GM19043 (cell line): ENCODE measurements around the gene CCDC9B.

Experiments
- ATAC-seq: cut with Tn5 transposase; IDR thresholded peaks from one replicate; pipeline ENCODE4 v1.9.1; 2021; ENCODE audit warnings: low read depth; ENCODE audit not compliant: unreplicated experiment

Gene CCDC9B

DNA sequence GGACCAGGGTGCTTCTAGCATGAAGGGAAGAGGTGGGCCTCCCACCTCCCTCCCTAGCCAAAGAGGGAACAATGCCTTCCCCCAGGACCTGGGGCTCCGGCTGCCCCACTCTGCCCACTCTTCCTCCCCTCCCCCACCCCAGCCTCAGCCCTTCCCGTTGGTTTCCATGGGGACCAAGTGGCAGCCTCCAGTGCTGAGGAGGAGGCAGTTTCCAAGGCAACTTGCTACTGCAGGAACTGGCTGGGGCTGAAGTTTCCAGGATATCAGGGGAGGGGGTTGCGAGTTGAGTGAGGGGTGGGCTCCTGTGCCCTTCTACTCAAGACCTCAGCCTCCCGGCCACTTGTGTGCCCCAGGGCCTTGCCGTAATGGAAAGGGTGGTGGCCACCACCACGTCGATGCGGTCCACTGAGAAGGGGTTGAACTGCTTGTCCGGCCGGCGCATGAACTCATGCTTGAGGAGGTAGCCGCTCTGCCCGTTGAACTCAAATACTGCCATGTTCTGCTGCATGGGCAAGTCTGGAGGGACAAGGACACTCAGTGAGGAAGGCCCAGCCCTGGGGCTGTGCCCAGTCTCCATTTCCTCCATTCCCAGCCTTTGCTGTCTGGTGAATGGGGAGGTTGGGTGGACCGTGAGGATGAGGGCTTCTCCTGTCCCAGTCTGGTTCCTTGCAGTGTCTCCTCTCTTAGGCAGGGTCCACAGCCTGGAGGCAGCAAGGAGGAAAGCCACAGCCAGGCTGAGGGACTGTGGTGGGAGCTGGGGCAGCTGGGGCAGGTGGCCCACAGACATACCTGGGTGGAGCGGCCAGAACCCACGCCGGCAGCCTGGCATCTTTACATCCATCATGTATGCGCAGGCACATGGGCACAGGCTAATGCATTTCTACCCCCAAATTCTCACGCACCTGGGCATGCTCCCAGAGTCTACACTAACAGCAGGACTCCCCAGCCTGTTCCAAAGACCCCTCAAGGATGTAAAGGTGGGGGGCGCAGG, 46.5 kb downstream of the CCDC9B start:
- ATAC-seq, result no peak

DNA sequence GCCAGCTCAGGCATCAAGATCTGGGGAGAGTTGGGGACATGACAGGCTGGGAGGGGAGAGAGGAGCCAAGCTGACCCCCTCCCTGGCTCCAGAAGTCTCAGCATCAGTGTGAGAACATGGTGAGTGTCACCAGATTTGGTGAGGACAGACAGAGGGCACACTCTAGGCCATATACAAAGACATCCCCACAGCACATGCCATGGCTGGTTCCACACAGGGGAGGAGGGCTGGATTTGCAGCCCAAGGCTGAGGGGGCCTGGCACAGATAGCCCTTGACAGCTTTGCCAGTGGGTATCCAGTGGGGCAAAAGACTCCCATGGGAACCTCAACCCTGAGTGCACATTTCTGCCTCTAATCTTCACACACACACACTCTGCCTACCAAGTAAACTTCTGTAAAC, 47.7 kb downstream of the CCDC9B start:
- no peak for ATAC-seq

DNA sequence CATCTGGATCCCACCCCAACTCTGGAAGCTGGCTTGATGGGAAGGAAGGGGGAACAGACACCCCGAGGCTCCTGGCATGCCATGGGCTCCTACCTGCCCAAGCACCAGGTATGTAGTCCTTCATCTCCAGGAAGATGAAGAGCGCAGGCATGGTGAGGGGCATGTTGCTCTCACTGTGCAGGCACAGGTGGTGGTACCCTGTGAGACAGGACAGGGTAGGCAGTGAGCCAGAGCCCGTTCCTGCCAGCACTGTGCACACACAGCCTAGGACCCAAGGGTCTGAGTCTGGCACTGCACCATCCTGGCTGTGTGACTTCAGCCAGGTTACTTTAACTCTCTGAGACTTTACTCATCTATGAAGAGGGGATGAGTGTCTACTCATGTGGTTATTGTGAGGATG, 48.5 kb downstream of the CCDC9B start:
- ATAC-seq, result no peak

DNA sequence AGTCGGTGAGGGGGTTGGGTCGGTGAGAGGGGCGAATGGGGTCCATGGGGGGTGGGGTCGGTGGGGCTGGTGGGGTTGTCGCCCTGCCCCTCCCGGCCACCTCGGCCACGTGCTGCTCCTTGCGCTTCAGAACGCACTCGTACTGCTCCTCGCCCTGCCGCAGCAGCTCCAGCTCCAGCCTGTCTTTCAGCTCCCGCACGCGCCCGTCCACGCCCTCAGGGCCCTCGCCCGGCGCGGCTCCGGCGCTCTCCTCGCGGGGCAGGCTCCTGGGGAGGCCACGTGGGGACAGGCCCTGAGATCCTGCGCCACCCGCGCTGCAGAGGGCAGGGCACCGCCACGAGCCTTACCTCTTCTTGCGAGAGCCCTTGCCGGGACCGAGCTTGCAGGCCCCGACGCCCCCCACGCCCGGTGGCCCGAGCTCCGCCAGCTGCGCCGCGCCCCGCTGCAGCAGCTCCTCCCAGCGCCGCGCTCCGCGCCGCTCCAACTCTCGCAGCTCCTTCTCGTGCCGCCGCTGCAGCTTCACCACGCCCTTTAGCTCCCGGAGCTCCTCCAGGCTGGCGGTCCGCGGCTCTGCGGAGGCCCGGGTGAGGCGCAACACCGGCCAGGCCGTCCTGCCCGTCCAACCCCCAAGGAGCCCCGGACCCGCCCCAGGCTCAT, 49.7 kb downstream of the CCDC9B start:
- ATAC-seq, result no peak

DNA sequence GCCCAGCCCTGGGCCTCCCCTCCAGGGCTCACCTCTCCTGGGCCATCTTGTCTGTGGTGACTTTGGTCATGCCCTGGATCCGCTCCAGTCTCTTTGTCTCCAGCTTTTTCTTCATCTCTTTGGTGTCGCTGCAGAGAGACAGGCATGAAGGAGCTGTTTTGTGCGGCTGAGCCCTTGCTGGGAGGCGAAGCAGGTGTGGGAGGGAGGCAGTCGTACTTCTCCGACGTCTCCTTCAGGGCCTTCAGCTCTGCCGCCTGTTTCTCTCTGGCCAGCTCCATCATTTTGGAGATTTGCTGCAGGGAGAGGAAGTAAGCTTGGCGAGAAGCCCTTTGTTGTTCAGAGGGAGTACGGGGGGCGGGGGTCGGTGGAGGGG, 50.2 kb downstream of the CCDC9B start:
- ATAC-seq, result no peak

DNA sequence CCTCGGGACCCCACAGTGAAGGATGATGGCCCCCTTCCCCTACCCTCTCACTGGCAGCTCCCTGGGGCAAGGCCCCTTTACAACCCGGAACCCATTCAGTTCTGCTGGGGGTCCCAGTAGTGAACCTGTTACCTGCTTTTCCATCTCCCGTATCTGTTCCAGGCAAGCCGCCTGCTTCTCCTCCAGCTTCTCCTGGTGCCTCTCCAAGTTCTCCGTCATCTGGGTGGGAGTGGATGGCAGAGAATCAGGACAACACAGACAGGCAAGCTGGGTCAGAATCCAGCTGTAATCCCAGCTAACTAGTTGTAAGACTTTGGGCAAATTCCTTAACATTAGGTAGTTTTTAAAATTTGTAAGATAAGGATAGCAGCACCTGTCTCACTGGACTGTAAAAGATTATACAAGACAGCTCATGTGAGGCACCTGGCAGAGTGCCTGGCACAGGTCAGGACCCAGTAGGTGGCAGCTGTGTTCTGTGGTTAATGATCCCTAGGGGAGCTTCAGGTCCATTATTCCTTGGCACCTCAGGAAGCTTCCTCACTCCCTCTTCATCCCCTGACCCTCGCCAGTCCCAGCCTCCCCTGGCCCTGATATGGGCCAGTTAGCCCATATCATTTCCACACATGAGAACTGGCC, 51.5 kb downstream of the CCDC9B start:
- ATAC-seq, result no peak

DNA sequence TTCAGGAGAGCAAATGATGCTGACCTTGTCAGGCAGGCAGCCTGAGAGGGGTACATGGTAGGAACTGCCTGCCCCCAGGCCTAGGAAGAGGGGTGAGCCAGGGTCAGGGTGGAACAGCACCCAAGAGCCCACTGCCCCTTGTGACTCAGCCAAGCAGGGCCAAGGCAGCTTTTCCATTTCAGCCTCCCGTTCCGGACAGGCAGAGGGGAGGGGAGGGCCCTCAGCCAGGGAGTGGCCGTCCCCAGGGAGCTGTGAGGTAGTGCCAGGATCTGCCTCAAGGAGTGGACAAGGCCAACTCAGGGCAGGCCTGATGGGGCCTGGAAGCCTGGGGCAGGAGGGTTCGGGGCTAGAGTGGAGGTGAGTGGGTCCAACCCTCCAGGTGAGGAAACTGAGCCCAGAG, 52.8 kb downstream of the CCDC9B start:
- no peak for ATAC-seq

DNA sequence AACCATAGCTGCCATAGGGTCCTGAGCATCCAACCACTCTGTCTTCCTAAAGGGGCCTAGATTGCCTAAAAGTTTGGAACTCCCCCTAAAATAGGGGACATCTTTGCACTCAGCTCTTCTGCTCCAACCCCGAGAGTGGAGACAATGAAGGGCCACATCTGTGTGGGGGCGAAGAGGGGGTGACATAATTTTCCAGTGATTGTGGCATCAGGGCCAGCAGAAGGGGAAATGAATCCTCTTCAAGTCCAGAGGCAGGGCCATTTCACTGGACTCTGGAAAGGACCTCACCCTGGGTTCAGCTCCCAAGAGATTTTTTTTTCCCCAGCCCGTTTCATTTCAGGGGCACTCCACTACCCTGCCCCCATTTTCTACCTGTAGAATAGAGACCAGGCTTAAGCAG, 53.2 kb downstream of the CCDC9B start:
- no peak for ATAC-seq

DNA sequence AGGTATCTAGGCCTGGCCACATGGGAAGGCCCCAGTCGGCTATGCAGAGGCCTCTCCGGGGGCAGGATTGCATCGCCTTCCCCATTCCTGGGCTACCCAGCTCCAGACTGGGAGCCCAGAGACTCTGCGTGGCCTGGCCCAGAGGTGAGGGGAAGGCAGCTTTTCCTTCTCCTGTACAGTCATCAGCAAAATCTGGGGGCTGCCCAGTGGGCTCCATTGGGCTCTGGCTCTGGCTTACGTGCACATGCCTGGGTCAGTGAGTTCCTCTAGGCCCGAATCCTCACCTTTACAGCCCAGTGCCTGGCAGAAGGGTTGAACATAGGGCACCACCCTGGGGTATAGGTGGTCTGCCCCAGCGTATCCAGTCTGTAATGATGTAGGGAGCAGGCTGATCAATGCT, 53.9 kb downstream of the CCDC9B start:
- ATAC-seq, result no peak

DNA sequence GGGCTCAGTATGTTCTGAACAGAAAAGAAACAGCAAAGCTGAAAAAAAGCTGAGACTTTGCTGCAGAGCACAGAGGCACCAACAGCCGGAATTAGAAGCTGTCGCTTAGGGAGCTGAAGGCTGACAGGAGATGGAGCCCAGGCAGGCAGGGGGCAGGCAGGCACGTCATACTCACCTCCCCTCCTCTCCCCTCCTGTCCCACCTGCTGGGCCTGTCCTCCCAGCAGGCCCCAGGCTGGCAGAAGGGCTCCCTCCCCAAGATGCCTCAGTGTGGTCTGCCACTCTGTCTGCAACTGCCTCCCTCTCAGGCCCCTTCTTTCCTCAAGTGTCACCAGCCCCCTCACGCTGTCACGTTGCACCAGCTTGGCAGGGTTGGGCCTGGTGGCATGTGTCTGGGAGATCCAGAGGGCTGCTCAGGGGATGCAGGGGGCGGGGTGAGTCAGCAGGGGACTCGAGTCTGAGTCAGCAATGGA, 54.6 kb downstream of the CCDC9B start:
- ATAC-seq, result no peak

DNA sequence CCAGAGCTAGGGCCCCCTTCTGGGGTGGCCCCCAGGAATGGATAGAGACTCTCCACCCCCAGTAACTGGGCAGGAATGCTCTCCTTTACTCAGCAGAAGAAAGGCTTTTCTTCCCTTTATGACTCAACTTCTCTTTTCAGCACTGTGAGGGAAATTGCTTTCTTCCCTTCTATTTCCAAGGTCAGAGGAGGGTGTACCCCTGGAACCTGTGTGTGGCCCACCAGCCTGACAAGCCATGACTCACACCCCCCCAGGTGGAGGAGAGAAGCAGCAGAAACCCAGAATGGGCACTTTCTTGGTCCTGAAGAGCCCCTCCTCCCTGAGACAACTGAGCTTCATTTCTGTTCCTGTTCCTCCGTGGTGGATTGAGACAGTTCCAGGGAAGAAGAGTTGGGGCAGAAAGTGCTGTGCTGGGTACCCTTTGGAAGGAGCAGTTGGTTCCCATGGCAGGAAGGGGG, 55.2 kb downstream of the CCDC9B start:
- no peak for ATAC-seq

DNA sequence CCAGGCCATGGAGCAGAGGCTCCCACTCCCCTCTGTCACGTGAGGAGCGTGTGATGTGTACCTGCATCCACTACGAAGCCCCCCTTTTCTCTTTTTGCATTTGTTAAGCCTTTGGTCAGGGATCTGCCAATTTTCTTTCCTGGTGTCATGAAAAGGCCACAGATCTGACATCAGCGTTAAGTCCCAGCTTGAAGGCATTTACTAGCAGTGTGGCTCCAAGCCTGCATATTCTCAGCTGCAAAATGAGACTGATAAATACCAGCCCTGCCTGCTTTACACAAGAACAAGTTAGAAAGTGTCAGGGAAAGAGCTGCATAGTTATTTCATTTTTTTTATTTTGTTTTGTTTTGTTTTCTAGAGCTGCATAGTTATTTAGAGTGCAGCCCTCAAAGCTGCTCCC, 55.6 kb downstream of the CCDC9B start:
- ATAC-seq, result no peak

DNA sequence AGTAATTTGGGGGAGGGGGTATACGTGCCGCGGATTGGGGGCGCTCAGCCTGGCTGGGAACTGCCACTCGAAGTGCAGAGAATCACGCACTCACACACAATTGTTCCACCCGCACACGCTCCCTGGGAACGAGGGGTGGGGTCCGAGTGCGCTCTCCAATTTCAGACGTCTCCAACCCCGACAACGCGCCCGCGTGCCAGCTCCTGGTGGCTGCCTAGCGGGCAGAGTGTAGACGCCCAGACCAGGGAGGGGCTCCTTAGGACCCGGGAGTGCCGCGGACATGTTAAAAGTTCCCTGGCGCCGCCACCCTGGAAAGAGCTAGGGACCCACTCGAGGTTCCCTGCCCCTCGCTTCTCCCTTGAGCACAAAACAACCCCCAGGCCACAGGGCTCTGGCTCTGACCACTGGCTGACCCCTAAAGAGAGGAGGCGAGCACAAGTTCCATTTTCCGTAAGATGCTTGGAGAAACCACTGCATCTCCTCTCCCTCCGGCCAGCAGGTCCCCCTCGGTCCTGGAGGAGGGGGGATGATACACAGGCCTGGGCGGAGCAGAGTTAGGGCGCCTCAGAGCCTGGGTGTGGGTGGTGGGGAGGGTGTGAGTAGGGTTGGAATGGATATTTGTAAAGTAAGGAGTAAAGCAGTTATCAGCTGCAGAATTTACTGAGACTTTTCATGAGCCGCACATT, 57.0 kb downstream of the CCDC9B start:
- ATAC-seq, result no peak

DNA sequence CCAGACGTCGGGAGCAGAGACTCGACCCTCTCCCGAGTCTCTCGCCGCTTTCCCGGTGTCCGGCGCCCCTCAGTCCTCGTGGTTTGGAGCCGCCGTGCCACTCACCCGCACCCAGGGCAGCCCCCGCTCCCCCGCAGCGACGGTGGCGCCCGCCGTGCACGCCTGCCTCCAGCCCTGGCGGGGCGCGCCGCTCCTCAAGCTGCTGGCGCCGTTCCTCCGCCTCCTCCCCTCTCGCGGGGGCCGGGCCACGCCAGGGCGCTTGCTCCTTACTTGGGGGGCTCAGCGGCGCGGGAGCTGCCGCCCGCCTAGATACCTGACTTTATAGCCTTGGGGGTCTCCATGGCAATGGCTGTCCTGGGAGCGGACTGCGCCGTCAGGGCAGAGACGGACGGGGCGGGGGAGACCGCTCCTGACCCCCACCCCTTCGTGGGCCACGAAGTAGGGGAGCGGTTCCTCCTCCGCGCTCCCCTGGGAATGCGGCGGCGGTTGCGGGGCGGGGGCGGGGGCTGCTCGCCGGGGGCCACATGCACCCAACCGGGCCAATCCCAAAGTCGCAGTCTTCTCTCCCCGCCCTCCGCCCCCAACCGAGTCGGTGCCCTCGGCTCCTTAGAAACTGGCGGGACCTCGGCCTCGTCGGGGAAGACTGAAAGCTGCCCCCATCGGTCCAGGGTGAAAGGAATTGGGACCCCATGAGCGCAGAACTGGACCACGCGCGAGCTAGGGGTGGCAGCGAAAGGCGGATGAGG, 57.7 kb downstream of the CCDC9B start, which contains the start of gene ANKRD63:
ANKRD63 (minus strand) TSS at position 196 of the 746 bp plus-strand sequence. CDS start 478 bp downstream, outside the sequence.
- ATAC-seq, result no peak

DNA sequence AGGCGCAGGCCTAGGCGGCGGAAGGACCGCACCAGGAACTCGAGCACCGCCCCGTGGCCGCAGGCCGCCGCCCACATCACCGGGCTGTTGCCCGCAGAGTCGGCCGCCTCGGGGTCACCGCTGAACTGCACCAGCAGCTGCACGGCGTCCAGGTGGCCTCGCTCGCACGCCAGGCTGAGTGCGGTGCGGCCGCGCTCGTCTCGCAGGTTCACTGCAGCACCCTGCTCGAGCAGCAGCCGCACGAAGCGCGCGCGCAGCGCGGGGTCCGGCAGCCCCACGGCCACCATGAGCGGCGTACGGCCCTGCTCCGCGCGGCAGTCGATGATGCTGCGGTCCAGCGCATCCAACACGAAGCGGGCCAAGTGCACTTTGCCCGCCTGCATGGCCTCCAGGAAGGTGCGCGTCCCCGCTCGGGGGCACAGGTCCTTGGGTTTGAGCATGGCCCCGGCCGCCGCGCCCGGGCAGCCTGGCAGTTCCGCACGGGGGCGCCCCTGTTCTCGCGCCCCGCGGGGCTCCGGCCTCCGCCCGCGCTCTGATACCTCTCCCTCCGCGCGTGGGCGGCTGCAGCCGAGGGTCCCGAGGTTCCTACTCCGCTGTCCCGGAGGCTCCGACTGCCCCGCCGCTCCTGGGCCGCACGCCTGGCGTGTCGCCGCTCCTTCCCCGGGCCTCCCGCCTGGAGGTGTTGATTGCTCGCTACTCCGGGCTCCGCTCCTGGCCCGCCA, 58.4 kb downstream of the CCDC9B start:
- no peak for ATAC-seq

DNA sequence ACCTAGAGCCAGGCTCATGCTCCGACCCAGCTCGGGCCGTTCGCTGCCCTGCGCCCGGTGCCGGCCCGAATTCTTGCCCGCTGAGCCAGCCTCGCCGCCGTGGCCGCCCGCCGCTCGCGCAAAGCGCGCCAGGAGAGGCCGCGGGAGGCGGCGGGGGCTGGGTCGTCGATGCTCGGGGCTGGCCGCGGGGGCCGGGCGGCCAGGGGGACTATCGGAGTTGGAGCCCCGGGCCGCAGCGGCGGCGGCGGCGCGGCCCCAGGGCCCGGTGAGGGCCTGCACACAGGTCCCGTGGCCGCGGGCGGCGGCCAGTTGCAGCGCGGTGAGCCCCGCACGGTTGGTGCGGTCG, 59.0 kb downstream of the CCDC9B start:
- ATAC-seq, result no peak
